GM19395 (cell line): ENCODE measurements around the gene ADRB1.

Source experiments
- ATAC-seq: cut with Tn5 transposase; IDR thresholded peaks from one replicate; pipeline ENCODE4 v1.9.1; 2021; ENCODE audit warnings: mild to moderate bottlenecking, moderate library complexity; ENCODE audit not compliant: unreplicated experiment

The ADRB1 gene

DNA sequence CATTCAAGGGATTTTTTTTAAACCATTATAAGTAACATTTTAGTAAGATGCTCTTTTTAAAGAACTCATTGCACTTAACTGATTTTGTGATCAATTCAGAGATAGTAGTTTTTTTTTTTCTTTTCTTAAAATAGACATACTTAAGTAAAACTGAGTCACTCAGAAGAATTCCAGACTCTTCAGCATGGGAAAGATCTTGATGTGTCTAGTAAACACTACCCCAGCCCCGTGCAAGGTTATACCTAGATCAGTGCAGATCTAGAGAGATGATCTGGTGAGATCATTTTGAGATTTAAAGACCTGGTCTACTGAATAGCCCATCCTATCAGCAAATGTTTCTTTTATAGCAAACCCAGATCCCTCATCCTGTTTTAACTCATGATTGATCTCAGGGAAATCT lies 8.6 kb downstream of the ADRB1 start:
- no peak for ATAC-seq

DNA sequence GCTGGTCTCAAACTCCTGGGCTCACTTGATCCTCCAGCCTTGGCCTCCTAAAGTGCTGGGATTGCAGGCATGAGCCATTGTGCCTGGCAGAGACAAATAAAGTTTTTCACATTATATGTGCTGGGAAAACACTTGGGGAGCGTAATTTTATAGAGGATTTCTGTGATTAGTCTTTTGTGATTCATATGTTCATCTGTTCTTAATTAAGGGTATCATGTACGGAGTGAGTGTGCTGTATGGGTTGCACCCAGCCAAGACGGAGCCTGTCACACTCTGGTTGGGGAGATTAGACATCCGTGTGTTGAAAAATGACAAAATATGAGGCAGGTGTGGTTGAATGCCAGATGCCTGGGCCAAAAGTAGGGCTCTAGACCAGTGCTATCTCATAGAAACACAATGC lies 10.3 kb downstream of the ADRB1 start:
- ATAC-seq: no peak

DNA sequence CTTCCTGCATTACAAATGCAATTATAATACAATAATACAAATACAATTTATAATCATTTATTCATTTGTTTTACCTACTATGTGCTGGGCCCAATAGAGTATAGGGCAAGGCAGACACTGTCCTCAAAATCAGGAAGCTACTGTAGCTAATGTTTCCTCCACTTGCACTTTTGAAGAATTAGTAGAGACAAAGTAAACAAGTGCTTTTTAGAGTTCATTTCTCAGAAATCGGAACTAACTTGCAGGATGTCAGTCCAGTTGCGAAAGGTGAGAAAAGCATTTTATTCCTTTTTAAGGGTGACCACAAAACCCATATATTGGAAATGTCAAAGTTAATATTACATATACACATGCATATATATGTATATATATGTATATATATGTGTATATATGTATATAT lies 14.2 kb downstream of the ADRB1 start:
- no peak for ATAC-seq

GRCh38 chr10:114058297-114058696 lies 14.6 kb downstream of the ADRB1 start:
- no peak for ATAC-seq

DNA sequence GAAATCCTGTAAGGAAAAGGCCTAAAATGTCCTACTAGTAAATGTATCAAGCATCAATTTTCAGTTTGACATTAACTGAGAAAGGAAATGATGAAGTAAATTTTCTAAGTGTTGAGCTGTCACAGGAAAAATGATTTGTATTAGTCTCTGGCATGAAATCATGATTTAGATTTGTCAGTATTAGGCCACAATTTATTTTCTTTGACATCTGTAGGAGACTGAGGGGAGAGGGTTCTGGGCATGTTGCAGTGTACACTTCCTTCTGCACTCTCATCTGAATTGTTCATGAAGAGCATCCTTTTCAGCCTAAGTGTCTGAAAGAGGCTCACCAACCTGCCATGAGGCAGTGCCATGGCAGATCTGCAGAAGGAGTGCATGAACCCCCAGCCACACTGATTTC lies 15.9 kb downstream of the ADRB1 start:
- no peak for ATAC-seq

DNA sequence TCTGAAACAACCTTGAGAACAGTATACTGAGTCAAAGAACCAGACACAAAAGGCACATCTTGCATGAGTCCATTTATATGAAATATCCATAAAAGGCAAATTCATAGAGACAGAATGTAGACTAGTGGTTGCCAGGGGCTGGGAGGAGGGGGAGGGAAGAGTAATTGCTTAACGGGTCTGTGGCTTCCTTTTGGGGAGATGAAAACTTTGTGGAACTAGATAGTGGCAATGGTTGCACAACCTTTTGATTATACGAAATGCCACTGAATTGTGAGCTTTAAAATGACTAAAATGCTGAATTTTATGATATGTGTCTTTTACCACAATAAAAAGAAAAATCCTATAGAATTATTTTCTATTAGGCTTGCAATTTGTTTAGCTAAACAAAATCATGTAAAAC lies 16.8 kb downstream of the ADRB1 start:
- no peak for ATAC-seq

- no peak for ATAC-seq
Measured at GRCh38 chr10:114061148-114061547, 17.5 kb downstream of the ADRB1 start.

DNA sequence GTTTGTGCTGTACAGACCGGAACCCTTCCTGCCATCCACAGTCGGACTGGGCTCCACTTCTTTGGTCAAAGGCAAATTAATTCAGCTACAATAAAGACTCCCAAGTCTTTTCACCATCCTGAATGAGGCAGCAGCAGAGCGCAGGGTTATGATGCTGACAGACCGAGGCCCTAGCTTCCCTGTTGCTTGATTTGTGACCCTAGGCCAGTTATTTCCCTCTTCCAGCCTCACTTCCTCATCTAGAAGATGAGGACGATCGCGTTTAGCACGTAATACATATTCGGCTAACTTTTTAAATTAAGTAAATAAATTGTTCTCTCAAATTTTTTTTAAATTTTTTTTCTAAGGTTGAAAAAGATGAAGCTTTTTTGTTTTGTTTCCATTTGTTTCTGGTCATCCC lies 18.1 kb downstream of the ADRB1 start:
- no peak for ATAC-seq

- no peak for ATAC-seq
Measured at GRCh38 chr10:114064151-114065048, 20.7 kb downstream of the ADRB1 start.

GRCh38 chr10:114065049-114065435 lies 21.4 kb downstream of the ADRB1 start:
- no peak for ATAC-seq

GRCh38 chr10:114068054-114068707 lies 24.5 kb downstream of the ADRB1 start:
- ATAC-seq: no peak

- no peak for ATAC-seq
Measured at GRCh38 chr10:114070710-114071109, 27.0 kb downstream of the ADRB1 start.

GRCh38 chr10:114071178-114071577 lies 27.5 kb downstream of the ADRB1 start:
- ATAC-seq: no peak

DNA sequence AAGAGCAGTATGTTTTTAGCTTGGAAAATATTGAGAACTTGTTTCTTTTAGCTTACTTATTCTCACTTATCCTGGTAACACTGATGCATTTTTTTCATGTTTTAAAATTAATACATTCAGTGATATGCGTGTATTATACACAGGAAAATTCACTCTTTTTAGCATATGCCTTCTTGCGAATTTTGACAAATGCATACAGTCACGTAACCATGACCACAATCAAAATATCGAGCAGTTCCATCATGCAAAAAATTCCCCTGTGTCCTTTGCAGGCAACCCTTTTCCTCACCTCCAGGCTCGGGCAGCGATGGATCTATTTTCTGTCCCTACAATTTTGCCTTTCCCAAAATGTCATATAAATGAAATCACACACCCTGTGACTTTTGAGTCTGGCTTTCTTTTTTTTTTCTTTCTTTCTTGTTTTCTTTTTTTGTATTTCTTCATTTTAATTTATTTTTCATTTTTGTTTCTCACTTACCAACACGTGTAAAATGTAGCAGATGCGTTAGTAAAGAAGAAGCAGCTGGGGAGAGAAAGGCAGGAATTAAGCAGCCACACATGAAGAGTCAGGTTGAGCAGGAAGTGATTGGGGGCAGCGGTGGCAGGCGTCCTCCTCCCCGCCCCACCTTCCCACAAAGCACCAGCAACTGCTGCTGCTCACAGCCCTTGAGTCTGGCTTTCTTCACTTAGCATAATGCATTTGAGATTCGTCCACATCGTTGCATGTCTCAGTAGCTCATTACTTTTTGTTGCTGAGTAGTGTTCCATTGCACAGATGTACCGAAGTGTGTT lies 29.9 kb downstream of the ADRB1 start:
- no peak for ATAC-seq

- no peak for ATAC-seq
Measured at GRCh38 chr10:114075093-114075492, 31.4 kb downstream of the ADRB1 start.

- no peak for ATAC-seq
Measured at GRCh38 chr10:114077347-114077746, 33.7 kb downstream of the ADRB1 start.

DNA sequence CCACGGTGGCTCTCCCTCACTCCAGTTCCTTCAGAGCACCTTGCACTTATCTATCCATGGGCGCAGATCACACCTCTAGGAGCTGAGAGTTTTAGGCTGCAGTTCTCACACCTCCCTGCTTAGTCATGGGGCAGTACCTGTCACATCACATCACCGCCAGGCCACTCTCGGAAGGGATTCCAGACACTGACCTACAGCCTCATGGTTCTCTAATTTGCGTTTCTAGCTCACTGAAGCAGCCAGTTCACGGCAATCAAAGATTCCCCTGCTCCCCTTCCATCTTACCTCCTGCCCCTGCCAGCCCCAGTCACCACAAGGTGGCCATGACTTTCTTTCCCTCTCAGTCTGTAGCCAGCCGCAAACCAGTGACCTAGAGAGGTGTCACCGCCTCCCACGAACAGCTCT lies 34.2 kb downstream of the ADRB1 start:
- ATAC-seq: peak; percentile 57

DNA sequence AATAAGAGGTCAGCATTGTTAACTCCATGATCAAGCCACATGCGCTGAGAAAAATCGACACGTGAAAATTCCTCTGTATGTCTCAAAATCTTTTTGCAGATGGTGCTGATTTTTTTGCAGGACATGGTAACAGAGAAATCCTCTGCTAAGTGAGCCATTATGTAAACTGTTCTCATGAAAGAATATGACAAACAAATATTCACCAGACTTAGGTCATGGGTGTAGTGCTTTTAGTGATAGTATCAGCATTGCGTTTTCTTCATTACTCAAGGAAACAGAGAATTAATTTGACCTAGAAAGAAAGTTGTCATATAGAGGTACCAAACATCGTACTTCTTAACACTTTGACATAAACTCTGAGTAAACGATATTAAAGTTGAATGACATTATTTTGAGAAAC lies 34.7 kb downstream of the ADRB1 start:
- no peak for ATAC-seq

DNA sequence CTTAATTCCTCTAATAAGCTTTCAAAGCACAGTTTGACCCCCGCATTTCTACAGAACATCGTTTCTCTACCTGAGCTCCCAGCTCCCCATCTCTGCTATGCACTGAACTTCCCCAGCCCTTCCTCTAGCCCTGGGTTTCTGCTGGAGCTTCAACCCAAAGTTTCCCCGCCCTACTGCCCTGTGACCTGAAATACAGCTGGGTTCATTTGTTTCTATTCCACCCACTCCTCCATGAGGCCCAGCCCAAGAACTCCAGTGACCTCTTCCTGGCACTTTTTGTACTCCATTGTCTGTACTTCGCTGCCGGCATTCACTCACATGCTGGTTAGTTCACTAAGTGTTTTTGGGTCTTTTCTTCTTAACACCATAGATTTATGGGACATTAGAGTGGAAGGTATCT lies 35.8 kb downstream of the ADRB1 start:
- ATAC-seq: no peak

DNA sequence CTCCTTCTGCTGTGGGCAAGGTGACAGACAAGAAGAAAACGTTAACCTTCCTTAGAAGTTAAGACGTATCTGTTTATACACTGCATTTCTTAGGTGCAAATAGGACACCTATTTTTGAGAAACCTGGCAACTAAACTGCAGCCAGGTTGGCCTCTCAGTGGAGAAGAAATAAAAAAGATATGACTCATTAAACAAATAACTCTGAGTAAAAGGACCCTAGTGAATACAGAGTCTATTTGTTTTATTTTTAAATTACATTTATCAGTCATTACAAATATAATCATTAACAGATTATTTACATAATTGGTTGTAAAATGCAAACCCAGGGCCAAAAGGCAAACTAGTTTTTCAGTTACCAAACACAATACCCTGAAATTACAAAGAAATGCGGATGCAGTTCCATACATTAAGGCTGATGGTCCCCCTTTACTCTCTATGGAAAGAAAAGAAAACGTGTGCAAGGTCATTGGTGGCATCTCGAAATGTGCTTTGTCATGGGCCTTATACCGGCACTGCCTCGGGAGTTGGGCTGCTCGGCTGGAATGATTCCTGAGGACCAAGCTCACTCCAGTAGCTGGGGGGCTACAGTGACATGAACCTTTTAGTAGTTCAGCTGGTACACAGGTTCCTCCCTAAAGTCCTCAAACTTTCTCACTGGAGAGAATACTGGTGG lies 38.4 kb downstream of the ADRB1 start:
- no peak for ATAC-seq

DNA sequence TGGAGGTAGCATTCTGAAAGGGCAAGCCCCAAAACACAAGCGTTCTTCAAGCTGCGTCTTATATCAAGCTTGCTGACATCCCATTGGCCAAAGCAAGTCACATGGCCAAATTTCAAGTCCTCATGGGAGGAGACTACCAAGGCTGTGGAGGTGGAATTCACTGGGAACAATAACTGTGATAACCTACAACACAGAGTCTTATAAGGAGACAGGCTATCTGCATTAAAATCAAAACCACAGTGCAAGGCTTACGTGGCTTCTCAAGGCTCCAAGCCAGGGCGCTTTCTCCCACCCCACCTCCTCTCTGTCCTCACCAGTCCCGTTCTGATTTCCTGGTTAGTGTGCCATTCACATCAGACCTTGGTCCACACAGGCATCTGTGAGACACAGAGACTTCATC lies 39.4 kb downstream of the ADRB1 start:
- no peak for ATAC-seq
